Skeletal muscle satellite cell (primary cell): ENCODE results near the gene ZBTB32.
"Not testable (repeated sequence)": the region's sequence is repeated elsewhere in the genome, so short reads cannot be mapped to it uniquely, and the experiment has no call there.

Source experiments
- H3K27me3 ChIP-seq: 2 replicates; pipeline ENCODE4 v1.7.0; 2013; ENCODE audit warnings: low read length; ENCODE audit not compliant: control insufficient read depth, insufficient read depth
- H3K36me3 ChIP-seq: 2 replicates; pipeline ENCODE4 v1.7.0; 2013; ENCODE audit warnings: mild to moderate bottlenecking, control low read depth, low read length; ENCODE audit not compliant: insufficient read depth
- H3K4me1 ChIP-seq: 2 replicates; pipeline ENCODE4 v1.7.0; 2013; ENCODE audit warnings: low read length; ENCODE audit not compliant: control insufficient read depth, insufficient read depth
- H3K4me2 ChIP-seq: 2 replicates; pipeline ENCODE4 v1.7.0; 2013; ENCODE audit warnings: mild to moderate bottlenecking, low read length
- H3K4me3 ChIP-seq: 2 replicates; pipeline ENCODE4 v1.7.0; 2013; ENCODE audit warnings: low read length
- H3K9ac ChIP-seq: 2 replicates; pipeline ENCODE4 v1.7.0; 2013; ENCODE audit warnings: mild to moderate bottlenecking, low read depth, low read length, moderate library complexity
- H3K9me3 ChIP-seq: replicated peaks from 2 replicates; pipeline ENCODE4 v1.7.0; 2013; ENCODE audit warnings: mild to moderate bottlenecking, control low read depth, low read length

ZBTB32 gene

DNA sequence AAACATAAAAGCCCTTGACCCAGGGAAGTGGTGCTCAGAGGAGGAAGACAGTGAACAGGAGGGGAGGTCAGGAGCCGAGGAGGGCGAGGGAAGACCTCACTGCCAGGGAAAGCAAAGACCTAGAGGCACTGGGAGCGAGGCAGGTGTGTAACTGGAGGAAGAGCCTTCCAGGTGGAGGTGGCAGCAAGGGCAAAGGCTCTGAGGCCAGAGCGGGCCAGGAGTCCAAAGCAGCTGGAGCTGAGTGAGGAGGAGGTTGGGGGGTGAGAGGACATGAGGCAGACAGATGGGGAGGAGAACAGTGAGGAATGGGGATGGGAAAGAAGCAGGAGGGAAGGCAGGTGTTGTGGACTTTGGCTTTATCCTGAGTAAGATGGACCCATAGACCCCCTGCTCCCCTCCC, 34.4 kb upstream of the ZBTB32 start:
- no peak overlapping the region for H3K9ac ChIP-seq
- H3K36me3 ChIP-seq = no peaks in the 10 kb centered on the region
- peaks cover 15% of the 10 kb centered on the region for H3K27me3 ChIP-seq
- no peak overlapping the region for H3K4me2 ChIP-seq
- H3K4me3 ChIP-seq = no peak overlapping the region
- H3K4me1 ChIP-seq = peaks cover 4% of the 10 kb centered on the region
- no peaks in the 10 kb centered on the region for H3K9me3 ChIP-seq

DNA sequence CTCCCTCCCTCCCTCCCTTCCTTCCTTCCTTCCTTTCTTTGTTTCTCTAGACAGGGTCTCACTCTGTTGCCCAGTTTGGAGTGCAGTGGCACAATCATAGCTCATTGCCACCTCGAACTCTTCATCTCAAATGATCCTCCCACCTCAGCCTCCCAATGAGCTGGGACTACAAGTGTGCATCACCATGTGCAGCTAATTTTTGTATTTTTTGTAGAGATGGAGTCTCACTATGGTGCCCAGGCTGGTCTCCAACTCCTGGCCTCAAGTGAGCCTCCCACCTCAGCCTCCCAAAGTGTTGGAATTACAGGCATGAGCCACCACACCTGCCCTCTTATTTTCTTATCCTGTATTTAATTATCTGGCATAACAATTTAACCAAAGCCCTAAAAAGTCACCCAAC, 33.7 kb upstream of the ZBTB32 start:
- Histone ChIP-seq H3K9me3 (no peaks in the 10 kb centered on the region), H3K4me3 (no peak overlapping the region), H3K4me2 (no peak overlapping the region), H3K27me3 (peaks cover 17% of the 10 kb centered on the region), H3K4me1 (peaks cover 4% of the 10 kb centered on the region), H3K9ac (no peak overlapping the region), H3K36me3 (no peaks in the 10 kb centered on the region)

DNA sequence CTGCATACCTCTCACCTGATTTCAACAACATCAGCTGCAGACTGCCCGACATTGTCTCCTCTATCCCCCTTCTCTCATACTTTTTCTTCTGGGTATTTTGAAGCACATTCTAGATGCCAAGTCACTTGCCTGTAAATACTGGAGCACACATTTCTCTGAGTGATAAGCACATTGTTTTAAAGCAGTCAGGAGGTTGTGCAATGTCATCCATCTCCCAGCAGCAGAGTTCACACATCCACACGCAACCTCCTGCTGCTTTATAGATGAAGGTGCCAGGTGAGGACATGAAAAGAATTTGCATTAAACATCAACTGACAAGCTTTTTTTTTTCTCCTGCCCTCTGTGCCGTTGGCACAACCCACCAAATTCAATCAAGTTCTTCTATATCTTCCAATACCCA, 32.5 kb upstream of the ZBTB32 start:
- H3K4me2 ChIP-seq = no peak overlapping the region
- peaks cover 20% of the 10 kb centered on the region for H3K27me3 ChIP-seq
- no peak overlapping the region for H3K4me3 ChIP-seq
- H3K36me3 ChIP-seq = no peaks in the 10 kb centered on the region
- peaks cover 4% of the 10 kb centered on the region for H3K4me1 ChIP-seq
- H3K9ac ChIP-seq = no peak overlapping the region
- H3K9me3 ChIP-seq = no peaks in the 10 kb centered on the region

DNA sequence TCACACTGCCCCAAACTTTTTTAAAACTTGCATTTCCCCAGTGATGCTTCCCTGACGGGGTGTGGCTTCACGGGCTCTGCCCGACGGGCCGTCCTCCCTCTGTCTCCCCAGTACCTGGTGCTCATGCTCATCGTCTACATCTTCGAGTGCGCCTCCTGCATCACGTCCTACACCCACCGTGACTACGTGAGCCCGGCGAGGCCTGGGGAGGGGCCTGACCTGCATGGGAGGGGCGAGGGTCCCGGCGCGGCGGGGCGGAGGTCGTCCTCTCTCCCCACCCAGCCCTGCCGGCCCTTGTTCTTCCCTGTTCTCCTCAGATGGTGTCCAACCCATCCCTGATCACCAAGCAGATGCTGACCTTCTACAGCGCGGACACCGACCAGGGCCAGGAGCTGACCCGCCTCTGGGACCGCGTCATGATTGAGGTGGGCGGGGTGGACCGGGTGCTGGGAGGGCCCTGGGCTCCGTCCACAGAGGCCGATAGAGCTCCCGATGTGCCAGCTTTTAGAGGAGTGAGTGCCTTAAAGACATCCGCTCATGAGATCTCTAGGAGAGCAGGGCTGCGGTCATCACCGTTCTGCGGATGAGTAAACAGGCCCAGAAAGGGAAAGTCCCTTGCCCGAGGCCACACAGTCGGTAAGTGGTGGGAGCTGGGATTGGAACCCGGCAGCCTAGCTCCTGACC, 31.1 kb upstream of the ZBTB32 start:
- peaks cover 18% of the 10 kb centered on the region for H3K27me3 ChIP-seq
- no peaks in the 10 kb centered on the region for H3K36me3 ChIP-seq
- H3K4me3 ChIP-seq = peak overlapping the region; percentile 65
- no peak overlapping the region for H3K9ac ChIP-seq
- H3K4me1 ChIP-seq = peaks cover 4% of the 10 kb centered on the region
- no peaks in the 10 kb centered on the region for H3K9me3 ChIP-seq
- peak overlapping the region; percentile 78 for H3K4me2 ChIP-seq

DNA sequence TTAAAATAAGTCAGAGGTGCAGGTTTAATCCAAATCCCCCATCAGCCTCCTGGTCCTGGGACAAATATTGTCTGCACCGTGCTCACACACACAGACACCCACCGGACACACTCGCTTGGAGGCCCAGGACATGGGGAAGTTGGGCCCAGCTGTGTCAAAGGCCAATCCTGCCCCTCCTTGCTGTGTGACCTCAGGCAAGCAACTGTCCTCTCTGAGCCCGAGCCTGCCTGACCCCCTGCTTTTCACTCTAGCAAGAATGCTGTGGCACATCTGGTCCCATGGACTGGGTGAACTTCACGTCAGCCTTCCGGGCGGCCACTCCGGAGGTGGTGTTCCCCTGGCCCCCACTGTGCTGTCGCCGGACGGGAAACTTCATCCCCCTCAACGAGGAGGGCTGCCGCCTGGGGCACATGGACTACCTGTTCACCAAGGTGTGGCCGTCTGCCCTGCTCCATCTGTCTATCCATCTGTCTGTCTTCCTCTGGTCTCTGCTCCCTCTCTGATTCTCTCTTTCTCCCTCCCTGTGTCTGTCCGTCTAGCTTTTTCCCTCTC, 28.7 kb upstream of the ZBTB32 start:
- no peak overlapping the region for H3K9ac ChIP-seq
- H3K4me2 ChIP-seq = no peak overlapping the region
- H3K4me1 ChIP-seq = peaks cover 4% of the 10 kb centered on the region
- H3K27me3 ChIP-seq = peaks cover 11% of the 10 kb centered on the region
- no peaks in the 10 kb centered on the region for H3K36me3 ChIP-seq
- H3K9me3 ChIP-seq = no peaks in the 10 kb centered on the region
- no peak overlapping the region for H3K4me3 ChIP-seq

DNA sequence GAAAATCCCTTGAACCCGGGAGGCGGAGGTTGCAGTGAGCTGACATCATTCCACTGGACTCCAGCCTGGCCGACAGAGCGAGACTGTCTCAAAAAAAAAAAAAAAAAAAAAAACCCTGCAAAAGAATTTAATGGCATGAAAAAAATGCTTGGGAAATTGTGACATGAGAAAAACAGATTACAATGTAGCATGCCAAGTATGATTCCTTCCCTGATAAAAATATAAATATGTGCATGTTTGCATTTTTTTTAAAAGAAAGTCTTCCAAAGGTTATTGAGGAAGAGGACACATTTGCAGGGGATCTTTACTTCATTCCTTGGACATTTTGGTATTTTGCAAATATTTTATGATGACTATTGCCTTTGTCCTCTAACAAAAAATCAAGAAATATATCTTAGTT, 14.5 kb upstream of the ZBTB32 start:
- no peaks in the 10 kb centered on the region for H3K9me3 ChIP-seq
- H3K9ac ChIP-seq = no peak overlapping the region
- H3K27me3 ChIP-seq = no peaks in the 10 kb centered on the region
- H3K36me3 ChIP-seq = no peaks in the 10 kb centered on the region
- H3K4me1 ChIP-seq = no peaks in the 10 kb centered on the region
- no peak overlapping the region for H3K4me2 ChIP-seq
- H3K4me3 ChIP-seq = no peak overlapping the region

DNA sequence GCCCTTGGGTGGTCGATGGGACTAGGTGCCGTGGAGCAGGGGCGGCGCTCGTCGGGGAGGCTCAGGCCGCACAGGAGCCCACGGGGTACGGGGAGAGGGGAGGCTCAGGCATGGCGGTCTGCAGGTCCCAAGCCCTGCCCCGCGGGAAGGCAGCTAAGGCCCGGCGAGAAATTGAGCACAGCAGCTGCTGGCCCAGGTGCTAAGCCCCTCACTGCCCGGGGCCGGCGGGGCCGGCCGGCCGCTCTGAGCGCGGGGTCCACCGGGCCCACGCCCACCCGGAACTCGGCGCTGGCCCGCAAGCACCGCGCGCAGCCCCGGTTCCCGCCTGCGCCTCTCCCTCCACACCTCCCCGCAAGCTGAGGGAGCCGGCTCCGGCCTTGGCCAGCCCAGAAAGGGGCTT, 13.3 kb upstream of the ZBTB32 start:
- H3K4me1 ChIP-seq, H3K4me2 ChIP-seq, H3K9me3 ChIP-seq, H3K36me3 ChIP-seq, H3K9ac ChIP-seq, H3K27me3 ChIP-seq, H3K4me3 ChIP-seq: not testable (repeated sequence)

DNA sequence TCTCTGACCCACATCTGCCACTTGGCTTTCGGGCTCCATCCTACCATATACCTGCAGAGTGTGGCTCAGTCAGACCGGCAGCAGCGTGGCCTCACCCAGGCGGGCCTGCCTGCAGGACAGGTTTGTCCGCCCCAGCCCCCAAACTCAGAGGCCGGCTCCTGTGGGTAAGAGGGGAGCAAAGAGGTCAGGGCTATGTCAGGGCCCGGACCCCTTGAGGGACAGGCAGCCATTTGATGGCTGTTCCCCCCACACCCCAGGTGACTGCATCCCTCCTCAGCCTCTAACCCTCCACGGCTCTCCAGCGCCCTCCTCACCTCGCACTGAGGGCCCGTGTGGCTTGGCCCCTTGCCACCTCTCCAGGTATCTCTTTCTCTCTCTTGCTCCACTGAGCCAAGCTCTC, 12.3 kb upstream of the ZBTB32 start:
- Histone ChIP-seq H3K4me2 (no peak overlapping the region), H3K4me3 (no peak overlapping the region), H3K9ac (no peak overlapping the region), H3K4me1 (no peaks in the 10 kb centered on the region), H3K9me3 (no peaks in the 10 kb centered on the region), H3K27me3 (peaks cover 2% of the 10 kb centered on the region), H3K36me3 (no peaks in the 10 kb centered on the region)

DNA sequence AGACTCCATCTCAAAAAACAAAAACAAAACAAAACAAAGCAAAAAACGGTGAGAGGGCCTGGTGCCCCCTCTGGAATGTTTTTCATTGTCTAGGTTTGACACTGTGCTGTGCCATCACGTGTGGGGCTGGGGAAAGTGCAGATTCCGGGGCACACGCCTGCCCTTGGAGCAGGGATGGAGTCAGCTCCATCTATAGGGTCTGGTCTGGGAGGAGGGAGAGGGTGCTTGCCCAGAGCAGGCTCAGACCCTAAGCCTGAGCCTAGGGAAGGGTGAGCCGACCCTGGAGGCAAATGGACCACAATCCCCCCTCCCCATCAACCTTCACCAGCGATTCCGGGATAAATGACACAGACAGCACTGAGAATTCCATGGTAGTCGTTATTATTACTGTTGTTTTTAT, 10.9 kb upstream of the ZBTB32 start:
- no peak overlapping the region for H3K9ac ChIP-seq

DNA sequence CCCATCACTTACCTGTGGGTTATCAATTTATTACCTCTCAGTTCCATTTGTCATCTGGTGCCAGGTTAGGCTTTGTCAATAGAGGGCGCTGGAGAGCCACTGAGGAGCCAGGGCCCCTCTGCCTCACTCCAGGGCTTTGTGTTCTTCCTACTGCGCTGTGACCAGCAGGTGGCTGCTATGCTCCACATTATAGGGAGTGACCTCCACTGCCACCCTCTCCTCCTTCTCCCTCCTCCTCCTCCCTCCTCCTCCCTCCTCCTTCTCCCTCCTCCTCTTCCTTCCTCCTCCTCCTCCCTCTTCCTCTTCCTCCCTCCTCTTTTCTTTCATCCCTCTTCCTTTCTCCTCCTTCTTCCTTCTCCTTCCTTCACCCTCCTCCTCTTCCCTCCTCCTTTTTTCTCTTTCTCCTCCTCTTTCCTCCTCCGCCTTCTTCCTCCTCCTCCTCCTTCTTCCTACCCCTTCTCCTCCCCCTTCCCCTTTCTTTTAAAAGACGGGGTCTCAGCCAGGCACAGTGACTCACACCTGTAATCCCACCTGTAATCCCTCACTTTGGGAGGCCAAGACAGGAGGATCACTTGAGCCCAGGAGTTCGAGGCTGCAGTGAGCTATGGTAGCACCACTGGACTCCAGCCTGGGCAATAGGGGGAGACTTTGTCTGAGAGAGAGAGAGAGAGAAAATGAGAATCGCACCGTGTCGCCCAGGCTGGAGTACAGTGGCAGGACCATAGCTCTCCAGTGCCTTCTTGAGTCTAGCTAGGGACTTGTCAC, 10.3 kb upstream of the ZBTB32 start:
- H3K9me3 ChIP-seq = no peaks in the 10 kb centered on the region
- H3K4me2 ChIP-seq = no peak overlapping the region
- H3K27me3 ChIP-seq = peaks cover 2% of the 10 kb centered on the region
- no peak overlapping the region for H3K9ac ChIP-seq
- H3K4me1 ChIP-seq = no peaks in the 10 kb centered on the region
- H3K36me3 ChIP-seq = no peaks in the 10 kb centered on the region
- no peak overlapping the region for H3K4me3 ChIP-seq

More for the DNA sequence above, 10.9 kb upstream of the ZBTB32 start:
- no peaks in the 10 kb centered on the region for H3K4me1 ChIP-seq
- H3K27me3 ChIP-seq = peaks cover 2% of the 10 kb centered on the region
- no peaks in the 10 kb centered on the region for H3K36me3 ChIP-seq
- no peak overlapping the region for H3K4me3 ChIP-seq
- H3K4me2 ChIP-seq = no peak overlapping the region
- no peaks in the 10 kb centered on the region for H3K9me3 ChIP-seq

DNA sequence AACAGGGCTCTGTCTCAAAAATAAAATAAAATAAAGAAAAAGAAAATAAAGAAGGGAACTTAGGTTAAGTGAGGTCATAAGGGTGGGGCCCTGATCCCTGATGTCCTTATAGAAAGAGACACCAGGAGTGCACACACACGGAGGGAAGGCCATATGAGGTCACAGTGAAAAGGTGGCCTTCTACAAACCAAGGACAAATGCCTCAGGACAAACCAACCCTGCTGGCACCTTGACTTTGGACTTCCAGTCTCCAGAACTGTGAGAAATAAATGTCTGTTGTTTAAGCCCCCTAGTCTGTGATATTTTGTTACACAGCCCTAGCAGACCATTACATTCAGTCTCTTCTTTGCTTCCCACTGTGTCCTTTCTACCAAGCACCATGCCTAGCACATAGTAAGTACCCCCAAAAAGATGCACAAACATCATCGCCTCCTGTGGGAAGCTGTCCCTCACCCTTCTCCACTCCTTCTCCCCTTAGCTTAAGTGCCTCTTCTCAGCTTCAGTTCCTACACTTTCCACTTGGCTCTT, 8.4 kb upstream of the ZBTB32 start:
- no peak overlapping the region for H3K4me3 ChIP-seq
- H3K9ac ChIP-seq = no peak overlapping the region
- H3K4me2 ChIP-seq = no peak overlapping the region
- H3K4me1 ChIP-seq = no peaks in the 10 kb centered on the region
- H3K27me3 ChIP-seq = peaks cover 2% of the 10 kb centered on the region
- H3K36me3 ChIP-seq = no peaks in the 10 kb centered on the region
- H3K9me3 ChIP-seq = no peaks in the 10 kb centered on the region
